Skeletal muscle cell (primary cell): ENCODE data around the gene PPP1R3F.

Experiments used
- DNase-seq: peaks from one replicate; pipeline ENCODE4 v3.0.0-alpha.2; 2010; ENCODE audit warnings: low read depth
- H3K4me3 ChIP-seq: 2 replicates; pipeline ENCODE4 v1.5.1; 2011; ENCODE audit warnings: low read depth, mild to moderate bottlenecking, control low read depth, low read length, moderate library complexity

The PPP1R3F gene

GRCh38 chrX:49247916-49248811 lies 21.4 kb upstream of the PPP1R3F start:
- no peak for DNase-seq
- H3K4me3 ChIP-seq, result no peak overlapping the region

DNA sequence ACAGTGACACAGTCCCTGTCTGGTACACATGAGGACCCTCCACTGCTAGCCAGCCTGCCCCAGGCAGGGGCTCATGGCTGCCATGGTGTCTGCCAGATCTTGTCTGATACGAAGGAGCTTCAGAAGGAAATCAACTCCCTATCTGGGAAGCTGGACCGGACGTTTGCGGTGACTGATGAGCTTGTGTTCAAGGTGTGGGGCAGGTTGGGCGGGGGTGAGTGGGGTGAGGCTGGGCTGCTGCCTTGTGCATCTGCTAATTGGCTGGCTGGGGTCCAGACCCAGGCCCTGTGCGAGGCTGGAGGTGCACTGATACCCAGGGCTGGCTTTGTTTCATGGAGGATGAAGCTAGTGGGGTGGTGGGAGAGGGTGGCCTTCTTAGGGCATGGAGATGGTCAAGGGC lies 20.5 kb upstream of the PPP1R3F start:
- no peak for DNase-seq
- H3K4me3 ChIP-seq, result no peak overlapping the region

DNA sequence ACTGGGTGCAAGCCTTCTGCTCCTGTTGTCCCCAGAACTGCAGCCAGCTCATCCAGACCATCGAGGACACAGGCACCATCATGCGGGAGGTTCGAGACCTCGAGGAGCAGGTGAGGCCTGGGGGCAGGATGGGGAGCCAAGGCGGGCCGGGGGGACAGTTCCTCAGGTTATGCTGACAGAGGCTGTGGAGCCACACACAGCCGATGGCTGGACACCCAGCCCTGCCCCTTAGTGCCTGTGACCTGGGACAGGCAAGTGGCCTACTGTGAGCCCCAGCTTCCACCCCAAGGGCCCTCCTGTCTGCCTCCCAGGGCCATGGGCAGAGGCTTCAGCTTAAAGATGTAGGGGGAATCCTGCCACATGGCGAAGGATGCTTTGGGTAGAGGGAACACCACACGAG lies 20.0 kb upstream of the PPP1R3F start:
- no peak for DNase-seq
- no peak overlapping the region for H3K4me3 ChIP-seq

GRCh38 chrX:49250066-49250465 lies 19.5 kb upstream of the PPP1R3F start:
- DNase-seq, result no peak
- no peak overlapping the region for H3K4me3 ChIP-seq

GRCh38 chrX:49250578-49250977 lies 19.0 kb upstream of the PPP1R3F start:
- H3K4me3 ChIP-seq, result no peak overlapping the region
- no peak for DNase-seq

DNA sequence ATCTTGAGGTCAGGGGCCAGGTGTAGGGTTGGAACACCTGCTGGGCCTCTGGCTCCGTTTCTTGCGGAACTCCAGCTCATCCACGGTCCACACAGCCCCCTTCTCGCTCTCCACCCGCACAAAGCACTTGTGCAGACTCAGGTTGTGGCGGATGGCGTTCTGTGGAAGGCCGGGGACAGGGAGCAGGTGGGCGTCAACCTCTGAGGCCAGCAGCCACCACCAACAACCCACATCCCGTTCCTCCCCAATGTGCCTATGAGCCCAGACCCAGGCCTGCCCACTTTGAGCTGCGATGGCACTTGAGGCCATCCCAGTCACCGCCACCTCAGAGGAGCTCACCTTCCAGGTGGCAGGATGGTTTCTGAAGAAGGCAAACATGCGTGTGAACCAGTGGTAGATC lies 18.3 kb upstream of the PPP1R3F start:
- no peak overlapping the region for H3K4me3 ChIP-seq
- DNase-seq, result no peak

GRCh38 chrX:49254639-49255038 lies 15.0 kb upstream of the PPP1R3F start:
- H3K4me3 ChIP-seq, result no peak overlapping the region
- DNase-seq, result no peak

DNA sequence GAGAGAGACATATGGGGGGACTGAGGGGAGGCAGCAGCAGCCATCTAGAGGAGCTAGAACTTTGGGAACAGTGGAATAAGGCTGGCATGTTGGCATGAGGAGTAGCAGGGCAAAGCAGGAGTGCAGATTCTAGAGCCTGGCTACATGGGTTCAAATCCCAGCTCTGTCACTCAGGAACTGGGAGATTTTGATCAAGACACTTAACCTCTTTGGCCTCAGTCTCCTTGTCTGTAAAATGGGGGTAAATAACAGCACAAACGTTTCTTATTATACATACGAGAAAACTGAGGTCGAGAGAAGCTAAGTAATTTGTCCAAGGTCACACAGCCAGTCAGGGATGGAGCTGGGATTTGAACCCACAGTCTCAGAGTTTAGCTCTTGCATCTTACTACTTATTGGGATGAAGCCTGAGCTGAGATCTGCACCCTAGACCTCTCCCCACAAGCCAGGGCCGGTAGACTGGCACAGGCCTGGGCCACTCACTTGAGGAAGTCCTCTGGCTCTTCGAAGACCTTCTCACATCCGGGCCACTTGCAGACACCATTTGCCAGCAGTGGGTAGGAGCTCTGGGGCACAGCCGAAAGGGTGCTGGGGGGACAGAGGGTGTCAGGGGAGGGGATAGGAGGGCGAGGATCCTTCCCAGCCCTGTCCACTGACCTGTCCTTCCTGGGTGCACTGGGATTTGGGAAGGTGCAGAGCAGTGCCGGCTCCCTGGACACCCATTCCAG lies 13.2 kb upstream of the PPP1R3F start:
- no peak overlapping the region for H3K4me3 ChIP-seq
- no peak for DNase-seq

- H3K4me3 ChIP-seq, result no peak overlapping the region
- DNase-seq, result no peak
These were observed 12.4 kb upstream of the PPP1R3F start for GRCh38 chrX:49257074-49257790.

GRCh38 chrX:49257846-49258748 lies 11.5 kb upstream of the PPP1R3F start:
- no peak for DNase-seq
- no peak overlapping the region for H3K4me3 ChIP-seq

GRCh38 chrX:49258749-49259124 lies 10.9 kb upstream of the PPP1R3F start:
- no peak for DNase-seq

GRCh38 chrX:49260221-49260985 lies 9.2 kb upstream of the PPP1R3F start:
- DNase-seq, result no peak
- no peak overlapping the region for H3K4me3 ChIP-seq

More at GRCh38 chrX:49258749-49259124, 10.9 kb upstream of the PPP1R3F start:
- no peak overlapping the region for H3K4me3 ChIP-seq

GRCh38 chrX:49262603-49263002 lies 7.0 kb upstream of the PPP1R3F start:
- H3K4me3 ChIP-seq, result no peak overlapping the region
- no peak for DNase-seq

- H3K4me3 ChIP-seq, result no peak overlapping the region
- DNase-seq, result no peak
These were observed 6.0 kb upstream of the PPP1R3F start for GRCh38 chrX:49263631-49264030.

- no peak for DNase-seq
- no peak within 1 kb of the TSS for H3K4me3 ChIP-seq
These were observed 5.1 kb upstream of the PPP1R3F start, which contains the start of gene FOXP3 for GRCh38 chrX:49264460-49264859. FOXP3 (minus strand) TSS chrX:49264710; CDS start chrX:49258505, 6,205 bp downstream.

- H3K4me3 ChIP-seq, result no peak overlapping the region
- no peak for DNase-seq
These were observed 2.8 kb upstream of the PPP1R3F start for GRCh38 chrX:49266523-49267445.

DNA sequence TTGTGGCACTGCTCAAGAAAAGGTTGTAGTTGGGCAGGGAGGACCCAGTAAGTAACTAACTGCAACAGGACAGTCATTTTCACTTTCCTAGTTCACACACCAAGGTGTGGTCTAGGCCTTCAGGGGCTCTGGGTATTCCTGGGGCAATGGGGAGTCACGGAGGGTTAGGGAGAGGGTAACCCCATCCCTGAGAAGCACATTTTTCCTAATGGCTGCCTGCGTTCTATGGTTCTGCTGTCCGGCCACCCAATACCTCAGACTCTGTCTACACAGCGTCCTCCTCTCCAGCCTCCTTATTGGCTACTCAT lies 937 bp upstream of the PPP1R3F start:
- DNase-seq, result no peak
- H3K4me3 ChIP-seq, result peak overlapping the region; percentile 53
